ENCODE results near the gene SLC5A10. TPM values are rescaled to one million over a fixed set of nuclear protein-coding genes. Genes with fewer than 3 reads are reported as not detected.

The SLC5A10 gene
- polyA plus RNA-seq, 1 donor (not counting 4 experiments of a cell fraction or from before 2014, with no cell fraction given): not detected

DNA sequence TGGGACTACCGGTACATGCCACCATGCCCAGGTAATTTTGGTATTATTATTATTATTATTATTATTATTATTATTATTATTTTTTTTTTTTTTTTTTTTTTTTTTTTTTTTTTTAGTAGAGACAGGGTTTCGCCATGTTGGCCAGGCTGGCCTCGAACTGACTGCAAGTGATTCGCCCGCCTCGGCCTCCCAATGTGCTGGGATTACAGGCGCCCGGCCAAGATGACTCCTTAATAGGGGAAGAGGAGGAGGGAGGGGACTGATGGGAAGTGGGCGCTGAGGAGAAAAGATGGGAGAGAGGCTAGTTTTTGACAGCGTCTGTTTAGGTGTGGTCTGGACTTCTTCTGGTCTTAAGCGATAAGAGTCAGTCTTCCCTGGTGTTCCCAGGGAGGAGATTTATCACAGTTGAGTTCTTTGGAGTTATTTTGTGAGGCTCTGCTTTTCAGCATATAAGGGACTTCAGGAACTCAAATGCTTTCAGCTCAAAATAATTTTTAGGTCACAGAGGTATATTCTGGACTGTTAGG is 34.4 kb upstream of the SLC5A10 start:
- peaks cover 14 to 15% of the 10 kb centered on the region in 2 experiments for H3K36me3 ChIP-seq (ENCODE audit: control insufficient read depth in 2 of 2, extremely low read depth in 1 of 2, insufficient read depth in 2 of 2, low read length in 2 of 2)
- H3K9me3 ChIP-seq (ENCODE audit: control insufficient read depth, low read depth, low read length): no peaks in the 10 kb centered on the region
- no peak overlapping the region for H2AFZ ChIP-seq (ENCODE audit: control insufficient read depth, low read length)
- no peak overlapping the region for H3K4me3 ChIP-seq (ENCODE audit: control insufficient read depth in 2 of 3, extremely low read depth in 1 of 3, insufficient read depth in 2 of 3, low read depth in 1 of 3, low read length in 3 of 3)
- no peaks in the 10 kb centered on the region for H3K27me3 ChIP-seq (ENCODE audit: control insufficient read depth, extremely low read depth, insufficient read depth, low read length)
- H3K79me2 ChIP-seq (ENCODE audit: control insufficient read depth, insufficient read depth, low read length): no peaks in the 10 kb centered on the region
- dilution Hi-C loops (cut with MboI; ENCODE audit: extremely low pct_ligation_motif_present, low sequenced_read_pairs): no loop called here
- H3K4me2 ChIP-seq (ENCODE audit: control insufficient read depth, extremely low read depth, insufficient read depth, low read depth, low read length): no peak overlapping the region
- H3K27ac ChIP-seq (ENCODE audit: control insufficient read depth, insufficient read depth, low read length): no peak overlapping the region
- H4K20me1 ChIP-seq (ENCODE audit: control insufficient read depth, extremely low read depth, insufficient read depth, low read length): peaks cover 2% of the 10 kb centered on the region
- no peak for TF ChIP-seq EZH2 (IDR thresholded peaks at IDR 0.05; ENCODE audit: low read length)
- TF ChIP-seq, protein P1, sequence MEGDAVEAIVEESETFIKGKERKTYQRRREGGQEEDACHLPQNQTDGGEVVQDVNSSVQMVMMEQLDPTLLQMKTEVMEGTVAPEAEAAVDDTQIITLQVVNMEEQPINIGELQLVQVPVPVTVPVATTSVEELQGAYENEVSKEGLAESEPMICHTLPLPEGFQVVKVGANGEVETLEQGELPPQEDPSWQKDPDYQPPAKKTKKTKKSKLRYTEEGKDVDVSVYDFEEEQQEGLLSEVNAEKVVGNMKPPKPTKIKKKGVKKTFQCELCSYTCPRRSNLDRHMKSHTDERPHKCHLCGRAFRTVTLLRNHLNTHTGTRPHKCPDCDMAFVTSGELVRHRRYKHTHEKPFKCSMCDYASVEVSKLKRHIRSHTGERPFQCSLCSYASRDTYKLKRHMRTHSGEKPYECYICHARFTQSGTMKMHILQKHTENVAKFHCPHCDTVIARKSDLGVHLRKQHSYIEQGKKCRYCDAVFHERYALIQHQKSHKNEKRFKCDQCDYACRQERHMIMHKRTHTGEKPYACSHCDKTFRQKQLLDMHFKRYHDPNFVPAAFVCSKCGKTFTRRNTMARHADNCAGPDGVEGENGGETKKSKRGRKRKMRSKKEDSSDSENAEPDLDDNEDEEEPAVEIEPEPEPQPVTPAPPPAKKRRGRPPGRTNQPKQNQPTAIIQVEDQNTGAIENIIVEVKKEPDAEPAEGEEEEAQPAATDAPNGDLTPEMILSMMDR (optimal IDR thresholded peaks at IDR 0.05 in 1 of 3, IDR thresholded peaks at IDR 0.05 in 1 of 3, conservative IDR thresholded peaks at IDR 0.05 in 1 of 3; ENCODE audit: extremely low read depth in 1 of 3, insufficient read depth in 2 of 3, low read length in 3 of 3): no peak
- H3K9ac ChIP-seq (ENCODE audit: control insufficient read depth, extremely low read depth, insufficient read depth, low read length): no peak overlapping the region
- DNase-seq (ENCODE audit: low read depth, low spot score) (no peak), FAIRE-seq (no peak)
- H3K4me1 ChIP-seq (ENCODE audit: control insufficient read depth, extremely low read depth, insufficient read depth, low read length): peaks cover 17% of the 10 kb centered on the region
- no peaks in the 10 kb centered on the region for H3K9me1 ChIP-seq (ENCODE audit: control insufficient read depth, extremely low read depth, insufficient read depth, low read length)

DNA sequence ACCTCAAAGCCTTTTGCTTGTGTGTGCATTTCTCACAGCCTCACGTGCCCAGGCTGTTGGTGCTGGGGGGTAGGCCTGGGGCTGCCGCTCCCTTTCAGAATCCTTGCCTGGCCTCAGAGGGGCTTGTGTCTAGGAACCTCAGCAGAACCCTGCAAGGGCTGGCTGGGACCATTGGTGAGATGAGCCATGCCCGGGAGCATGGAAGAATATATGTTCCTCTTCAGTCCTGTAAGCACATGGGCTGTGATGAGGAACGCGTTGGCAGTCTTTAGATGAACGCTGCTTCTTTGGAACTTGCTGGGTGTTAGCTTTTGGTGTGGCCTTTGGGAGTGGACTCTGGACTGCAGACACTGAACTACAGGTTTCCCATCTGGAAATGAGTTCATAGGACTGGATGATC is 32.0 kb upstream of the SLC5A10 start:
- Histone ChIP-seq H3K27me3 (ENCODE audit: control insufficient read depth, extremely low read depth, insufficient read depth, low read length) (no peaks in the 10 kb centered on the region), H3K9me3 (ENCODE audit: control insufficient read depth, low read depth, low read length) (no peaks in the 10 kb centered on the region), H4K20me1 (ENCODE audit: control insufficient read depth, extremely low read depth, insufficient read depth, low read length) (peaks cover 2% of the 10 kb centered on the region), H3K9me1 (ENCODE audit: control insufficient read depth, extremely low read depth, insufficient read depth, low read length) (no peaks in the 10 kb centered on the region), H3K4me3 (ENCODE audit: control insufficient read depth in 2 of 3, extremely low read depth in 1 of 3, insufficient read depth in 2 of 3, low read depth in 1 of 3, low read length in 3 of 3) (no peak overlapping the region), H3K9ac (ENCODE audit: control insufficient read depth, extremely low read depth, insufficient read depth, low read length) (no peak overlapping the region), H3K27ac (ENCODE audit: control insufficient read depth, insufficient read depth, low read length) (no peak overlapping the region), H3K36me3 (ENCODE audit: control insufficient read depth in 2 of 2, extremely low read depth in 1 of 2, insufficient read depth in 2 of 2, low read length in 2 of 2) (peaks cover 8 to 20% of the 10 kb centered on the region in 2 experiments), H3K4me2 (ENCODE audit: control insufficient read depth, extremely low read depth, insufficient read depth, low read depth, low read length) (no peak overlapping the region), H3K79me2 (ENCODE audit: control insufficient read depth, insufficient read depth, low read length) (peaks cover 1% of the 10 kb centered on the region), H2AFZ (ENCODE audit: control insufficient read depth, low read length) (no peak overlapping the region), H3K4me1 (ENCODE audit: control insufficient read depth, extremely low read depth, insufficient read depth, low read length) (peaks cover 17% of the 10 kb centered on the region)
- TF ChIP-seq EZH2 (IDR thresholded peaks at IDR 0.05; ENCODE audit: low read length): no peak
- DNase-seq (ENCODE audit: low read depth, low spot score) (no peak), FAIRE-seq (no peak)
- dilution Hi-C loops (cut with MboI; ENCODE audit: extremely low pct_ligation_motif_present, low sequenced_read_pairs): no loop called here

DNA sequence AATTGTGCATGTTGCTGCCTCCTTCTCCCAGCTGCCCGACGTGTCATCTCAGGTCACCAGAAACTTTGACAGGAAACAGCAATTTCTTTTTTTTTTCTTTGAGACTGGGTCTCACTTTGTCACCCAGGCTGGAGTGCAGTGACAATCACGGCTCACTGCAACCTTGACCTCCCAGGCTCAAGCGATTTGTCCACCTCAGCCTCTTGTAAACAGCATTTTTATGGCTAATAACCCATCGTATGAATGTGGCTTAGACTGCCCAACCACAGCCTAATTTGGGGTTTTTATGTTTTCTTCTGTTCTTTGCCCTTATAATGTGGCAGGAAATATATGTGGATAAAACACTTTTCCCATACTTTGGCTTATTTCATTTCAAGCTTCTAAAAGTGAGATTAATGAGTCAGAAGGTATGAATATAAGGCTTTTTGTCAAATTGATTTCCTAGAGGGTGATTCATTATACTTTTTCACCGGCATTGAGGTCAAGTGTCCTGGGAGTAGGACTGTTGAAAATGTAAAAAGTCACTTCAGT is 31.0 kb upstream of the SLC5A10 start:
- dilution Hi-C loops (cut with MboI; ENCODE audit: extremely low pct_ligation_motif_present, low sequenced_read_pairs): no loop called here
- no peak for TF ChIP-seq EZH2 (IDR thresholded peaks at IDR 0.05; ENCODE audit: low read length)
- TF ChIP-seq, protein P1 (optimal IDR thresholded peaks at IDR 0.05 in 1 of 3, IDR thresholded peaks at IDR 0.05 in 1 of 3, conservative IDR thresholded peaks at IDR 0.05 in 1 of 3; ENCODE audit: extremely low read depth in 1 of 3, insufficient read depth in 2 of 3, low read length in 3 of 3): no peak

More for the DNA sequence above, 31.0 kb upstream of the SLC5A10 start:
- H3K9ac ChIP-seq (ENCODE audit: control insufficient read depth, extremely low read depth, insufficient read depth, low read length): no peak overlapping the region
- no peaks in the 10 kb centered on the region for H3K9me3 ChIP-seq (ENCODE audit: control insufficient read depth, low read depth, low read length)
- no peaks in the 10 kb centered on the region for H3K27me3 ChIP-seq (ENCODE audit: control insufficient read depth, extremely low read depth, insufficient read depth, low read length)
- H3K9me1 ChIP-seq (ENCODE audit: control insufficient read depth, extremely low read depth, insufficient read depth, low read length): no peaks in the 10 kb centered on the region
- H3K27ac ChIP-seq (ENCODE audit: control insufficient read depth, insufficient read depth, low read length): no peak overlapping the region
- no peak overlapping the region for H2AFZ ChIP-seq (ENCODE audit: control insufficient read depth, low read length)
- peaks cover 17% of the 10 kb centered on the region for H3K4me1 ChIP-seq (ENCODE audit: control insufficient read depth, extremely low read depth, insufficient read depth, low read length)
- no peak overlapping the region for H3K4me3 ChIP-seq (ENCODE audit: control insufficient read depth in 2 of 3, extremely low read depth in 1 of 3, insufficient read depth in 2 of 3, low read depth in 1 of 3, low read length in 3 of 3)
- FAIRE-seq (no peak), DNase-seq (ENCODE audit: low read depth, low spot score) (no peak)
- peaks cover 2% of the 10 kb centered on the region for H4K20me1 ChIP-seq (ENCODE audit: control insufficient read depth, extremely low read depth, insufficient read depth, low read length)
- peaks cover 8 to 26% of the 10 kb centered on the region in 2 experiments for H3K36me3 ChIP-seq (ENCODE audit: control insufficient read depth in 2 of 2, extremely low read depth in 1 of 2, insufficient read depth in 2 of 2, low read length in 2 of 2)
- peaks cover 1% of the 10 kb centered on the region for H3K79me2 ChIP-seq (ENCODE audit: control insufficient read depth, insufficient read depth, low read length)
- H3K4me2 ChIP-seq (ENCODE audit: control insufficient read depth, extremely low read depth, insufficient read depth, low read depth, low read length): peak overlapping the region; percentile 34

All from keratinocyte (primary cell).